GM18868 (cell line): ENCODE results near the gene NOS2.

Experiments
- ATAC-seq: cut with Tn5 transposase; IDR thresholded peaks from one replicate; pipeline ENCODE4 v1.9.1; 2021; ENCODE audit warnings: mild to moderate bottlenecking, moderate library complexity; ENCODE audit not compliant: unreplicated experiment

Gene NOS2

DNA sequence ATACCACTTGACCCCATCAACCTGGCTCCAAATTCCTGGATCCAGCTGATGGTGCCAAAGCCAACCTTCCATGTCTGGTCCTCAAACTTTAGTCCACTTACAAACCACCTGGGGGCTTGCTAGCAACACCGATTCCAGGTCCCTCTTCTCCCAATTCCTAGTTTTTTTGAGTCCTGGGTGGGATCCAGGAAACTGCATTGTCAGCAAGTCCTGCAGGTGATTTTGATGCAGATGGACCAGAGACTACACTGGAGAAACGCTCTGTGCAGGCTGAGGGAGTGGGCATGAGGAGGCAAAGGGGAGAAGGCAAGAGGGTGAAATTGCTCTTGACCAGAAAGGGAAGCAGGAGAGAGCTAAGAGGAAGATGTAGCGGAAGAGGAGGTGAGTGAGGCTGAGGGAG lies 21.0 kb upstream of the NOS2 start:
- ATAC-seq, result no peak

DNA sequence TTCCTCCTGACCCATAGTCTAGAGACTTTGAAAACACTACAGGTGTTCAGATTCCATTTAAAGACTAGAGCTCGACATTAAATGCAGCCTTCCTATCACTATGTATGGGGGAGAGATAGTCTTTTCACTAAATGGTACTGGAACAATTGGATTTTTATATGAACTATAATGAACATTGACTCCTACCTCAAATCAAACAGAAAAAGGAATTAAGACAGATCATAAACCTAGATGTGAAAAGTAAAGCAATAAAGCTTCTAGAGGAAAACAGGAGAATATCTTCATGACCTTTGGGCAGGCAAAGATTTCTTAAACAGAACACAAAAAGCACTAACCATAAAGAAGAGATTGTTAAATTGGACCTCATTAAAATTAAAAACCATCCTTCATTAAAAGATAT lies 18.8 kb upstream of the NOS2 start:
- ATAC-seq, result no peak

DNA sequence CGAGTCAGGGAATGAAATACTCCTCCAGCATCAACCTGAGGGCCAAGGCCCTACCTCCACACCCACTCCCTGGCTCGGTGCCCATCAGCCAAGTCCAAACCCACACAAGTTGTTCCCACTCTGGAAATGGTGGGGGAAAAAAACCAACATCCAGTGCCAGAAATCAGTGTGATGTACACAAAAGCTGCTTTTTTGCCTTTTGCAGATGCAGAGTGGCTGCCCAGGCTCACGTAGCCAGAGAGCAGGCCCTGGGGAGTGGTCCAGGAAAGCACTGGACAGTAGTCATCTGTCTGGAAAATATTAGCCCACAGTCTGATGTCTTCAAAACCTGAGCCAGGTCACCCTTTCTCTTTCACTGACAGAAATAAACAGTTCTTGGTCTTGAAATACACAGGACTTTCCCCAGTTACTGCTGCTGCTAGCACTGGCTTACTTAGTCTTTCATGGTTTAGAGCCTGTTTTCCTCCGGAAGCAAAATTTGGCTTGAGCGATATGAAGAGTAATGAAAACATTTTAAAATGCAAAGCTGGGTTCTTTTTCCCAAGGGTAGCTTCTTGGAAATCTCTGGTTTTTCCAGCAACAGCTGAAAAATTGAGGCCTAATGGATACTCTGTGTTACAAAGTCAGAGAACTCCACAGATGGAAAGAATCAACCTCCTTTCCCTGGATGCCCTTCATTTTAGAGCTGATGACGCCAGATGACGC lies 18.2 kb upstream of the NOS2 start:
- ATAC-seq, result no peak

DNA sequence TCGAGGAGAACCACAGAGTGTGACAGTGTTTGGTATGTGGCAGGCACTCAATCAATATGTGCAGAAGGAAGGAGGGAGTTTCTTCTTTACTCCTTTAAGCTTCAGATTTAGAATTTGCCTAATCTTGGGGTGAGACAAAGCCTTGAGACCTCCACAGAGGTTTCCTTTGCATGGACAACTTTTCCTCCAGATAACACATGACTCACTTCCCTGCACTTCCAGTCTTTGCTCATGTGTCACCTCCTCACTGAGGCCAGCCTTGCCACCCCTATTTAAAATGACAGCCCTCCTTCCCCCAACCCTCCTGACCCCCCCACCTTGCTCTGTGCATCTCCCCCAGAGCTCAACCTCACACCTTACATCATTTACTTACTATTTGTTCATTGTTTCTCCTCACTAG lies 17.4 kb upstream of the NOS2 start:
- ATAC-seq, result no peak

DNA sequence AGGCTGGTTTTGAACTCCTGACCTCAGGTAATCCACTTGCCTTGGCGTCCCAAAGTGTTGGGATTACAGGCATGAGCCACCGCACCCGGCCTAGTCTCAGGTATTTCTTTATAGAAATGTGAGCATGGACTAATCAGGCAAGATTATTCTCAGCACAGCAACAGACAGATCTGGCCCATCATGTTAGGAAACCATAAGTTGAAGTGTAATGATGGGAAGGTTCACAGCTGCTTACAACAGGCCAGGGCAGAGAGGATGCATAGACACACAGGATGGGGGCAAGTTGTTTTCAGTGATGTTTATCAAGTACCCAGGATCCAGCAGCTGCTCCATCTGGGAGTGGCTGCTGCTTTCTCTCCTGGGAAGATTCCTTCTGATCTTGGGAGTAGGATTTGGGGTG lies 16.6 kb upstream of the NOS2 start:
- ATAC-seq, result no peak

DNA sequence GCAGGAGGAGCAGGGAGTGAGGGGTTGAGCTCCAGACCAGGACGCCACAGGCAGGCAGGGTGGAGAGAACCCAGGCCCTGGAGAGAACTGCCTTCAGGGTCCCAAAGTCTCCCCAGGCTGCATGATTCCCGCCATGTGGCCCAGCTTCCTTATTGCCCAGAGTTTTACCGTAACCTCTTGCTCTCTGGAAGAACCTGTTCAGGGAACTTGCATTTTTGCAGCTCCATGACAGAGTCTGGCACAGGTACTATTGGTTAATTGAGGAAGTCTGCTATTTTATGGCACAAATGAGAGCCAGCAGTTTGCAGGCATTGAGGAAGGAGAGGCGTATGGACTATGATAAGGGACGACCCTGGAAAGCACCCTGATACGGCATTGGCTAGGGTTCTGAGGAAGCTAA lies 11.6 kb upstream of the NOS2 start:
- ATAC-seq, result no peak

DNA sequence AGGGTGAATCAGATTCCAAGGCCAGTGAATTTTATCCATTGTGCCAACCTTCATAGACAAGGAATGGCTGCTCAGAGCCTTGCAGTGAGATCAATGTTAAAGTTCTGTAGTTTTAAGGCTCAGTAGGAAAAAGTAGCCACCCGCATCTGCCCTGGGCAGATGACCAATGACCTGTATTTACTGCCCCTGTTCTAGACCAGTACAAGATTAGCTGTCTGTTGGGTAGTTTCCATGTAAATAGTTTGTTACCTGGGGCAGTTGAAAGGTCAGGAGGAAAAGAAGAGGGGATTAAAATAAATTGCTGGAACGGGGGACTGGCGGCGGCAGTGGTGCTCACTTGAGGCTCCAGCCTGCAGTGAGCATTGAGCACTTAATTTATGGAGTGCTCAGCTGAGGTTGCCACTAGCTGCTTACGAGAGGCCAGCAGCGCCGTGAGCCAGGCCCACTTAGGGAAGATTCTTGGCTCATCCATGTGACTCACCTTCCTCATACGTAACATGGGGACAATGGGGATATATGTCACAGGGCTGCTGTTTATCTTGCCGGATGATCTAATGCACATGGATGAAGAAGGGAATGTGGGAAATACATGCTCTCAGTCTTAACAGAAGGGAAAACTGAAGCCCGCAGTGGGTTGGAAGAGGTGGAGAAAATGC lies 10.7 kb upstream of the NOS2 start:
- ATAC-seq, result no peak

DNA sequence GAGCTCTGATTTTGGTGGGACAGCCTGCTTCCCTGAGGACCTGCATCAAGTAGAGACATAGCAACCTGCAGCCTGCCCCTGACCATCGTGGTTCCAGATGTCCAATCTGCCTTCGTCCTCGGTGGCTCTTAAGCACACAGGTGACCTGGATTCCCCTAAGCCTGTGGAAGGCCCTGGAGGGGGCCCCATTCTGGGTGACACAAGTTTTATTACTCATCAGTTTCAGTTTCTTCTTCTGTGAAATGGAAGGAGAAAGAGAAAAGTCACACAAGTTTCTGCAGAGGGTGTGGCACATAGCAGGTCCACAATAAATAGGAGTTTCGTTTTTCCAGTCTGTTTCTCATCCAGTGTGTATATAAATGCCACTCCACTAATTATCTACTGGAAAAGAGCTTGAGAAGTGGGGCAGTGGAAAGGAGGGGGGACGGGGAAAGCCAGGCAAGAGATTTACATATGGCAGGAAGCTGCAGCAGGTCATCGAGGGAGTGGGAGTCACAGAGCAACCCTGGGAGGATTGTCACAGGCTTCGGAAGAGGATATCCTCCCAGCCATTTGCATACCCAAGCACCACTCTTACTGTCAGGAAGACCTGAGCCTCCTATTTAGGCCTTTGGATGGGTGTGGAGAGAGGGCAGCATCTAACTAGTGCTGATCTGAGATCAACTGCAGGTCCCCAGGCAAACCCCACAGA lies 10.0 kb upstream of the NOS2 start:
- ATAC-seq, result peak; percentile 45

DNA sequence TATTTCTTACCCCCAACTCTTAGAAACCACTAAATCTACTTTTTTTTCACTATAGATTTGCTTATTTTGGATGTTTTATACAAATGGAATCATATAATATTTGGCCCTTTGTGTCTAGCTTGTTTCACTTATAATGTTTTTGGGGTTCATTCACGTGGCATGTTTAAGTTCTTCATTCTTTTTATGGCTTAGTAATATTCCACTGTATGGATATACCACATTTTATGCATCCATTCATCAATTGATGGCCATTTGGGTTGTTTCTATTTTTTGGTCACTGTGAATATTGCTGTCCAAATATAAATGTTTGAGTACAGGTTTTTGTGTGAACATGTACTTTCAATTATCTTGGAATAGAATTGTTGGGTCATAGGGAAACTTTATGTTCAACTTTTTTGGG lies 9.2 kb upstream of the NOS2 start:
- no peak for ATAC-seq

DNA sequence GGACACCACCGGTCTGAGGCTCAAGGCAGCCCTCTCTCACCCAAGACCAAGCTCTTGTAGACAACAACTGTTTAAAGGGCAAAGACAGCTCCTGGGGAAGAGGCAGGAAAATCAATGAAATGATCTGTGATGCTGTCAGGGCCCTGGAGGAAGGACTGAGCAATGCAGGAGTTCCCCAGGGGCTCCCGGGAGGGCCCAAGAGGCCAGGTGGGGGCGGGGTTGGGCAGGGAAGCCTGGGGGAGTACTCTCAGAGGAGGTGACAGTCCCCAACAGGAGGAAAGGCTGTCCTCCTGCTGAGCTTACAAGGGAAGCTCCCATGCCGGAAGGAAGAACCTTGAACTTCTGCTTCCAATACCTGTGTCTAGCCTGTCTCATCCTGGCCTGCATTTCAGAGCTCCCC lies 8.3 kb upstream of the NOS2 start:
- ATAC-seq, result no peak

DNA sequence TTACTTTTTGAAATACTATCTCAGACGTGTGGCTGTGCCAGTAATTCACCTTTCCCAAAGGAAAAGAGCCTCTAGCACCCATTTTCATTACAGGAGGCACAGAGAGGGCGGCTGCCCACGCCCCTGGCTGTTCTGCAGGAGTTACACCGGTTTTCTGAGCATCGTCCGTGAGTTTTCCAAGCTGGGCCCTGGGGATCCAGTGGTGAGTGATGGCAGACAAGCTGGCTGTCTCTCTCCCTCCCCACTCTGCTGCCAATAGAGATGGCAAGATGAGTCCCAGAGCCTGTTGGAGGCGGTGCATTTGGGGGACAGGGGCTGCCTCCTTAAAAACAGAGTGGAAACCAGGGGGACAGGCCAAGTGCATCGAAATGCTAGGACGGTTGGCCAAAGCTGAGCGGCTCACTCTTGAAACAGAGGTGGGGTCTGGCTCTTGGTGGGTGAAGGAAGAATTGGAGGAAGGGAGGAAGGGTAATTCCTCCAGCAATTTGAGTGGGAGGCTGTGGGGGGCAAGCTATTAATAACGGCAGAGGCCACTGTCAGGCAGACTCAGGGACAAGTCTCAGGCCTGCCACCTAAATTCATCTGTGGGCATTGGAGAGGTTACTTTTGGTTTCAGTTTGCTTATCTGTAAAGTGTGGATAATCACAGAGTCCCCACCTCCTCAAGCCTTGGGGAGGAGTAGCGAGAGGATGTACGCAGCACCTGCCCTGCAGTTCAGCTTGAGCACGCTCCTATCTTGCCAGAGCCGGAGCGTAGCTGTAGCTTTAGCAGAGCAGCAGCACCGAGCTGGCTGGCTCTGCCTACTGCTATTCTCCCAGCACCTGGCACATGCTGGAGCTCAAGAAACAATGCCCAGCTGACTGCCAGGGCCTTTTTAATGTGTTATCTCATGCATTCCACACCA lies 7.5 kb upstream of the NOS2 start:
- peak; percentile 76 for ATAC-seq

DNA sequence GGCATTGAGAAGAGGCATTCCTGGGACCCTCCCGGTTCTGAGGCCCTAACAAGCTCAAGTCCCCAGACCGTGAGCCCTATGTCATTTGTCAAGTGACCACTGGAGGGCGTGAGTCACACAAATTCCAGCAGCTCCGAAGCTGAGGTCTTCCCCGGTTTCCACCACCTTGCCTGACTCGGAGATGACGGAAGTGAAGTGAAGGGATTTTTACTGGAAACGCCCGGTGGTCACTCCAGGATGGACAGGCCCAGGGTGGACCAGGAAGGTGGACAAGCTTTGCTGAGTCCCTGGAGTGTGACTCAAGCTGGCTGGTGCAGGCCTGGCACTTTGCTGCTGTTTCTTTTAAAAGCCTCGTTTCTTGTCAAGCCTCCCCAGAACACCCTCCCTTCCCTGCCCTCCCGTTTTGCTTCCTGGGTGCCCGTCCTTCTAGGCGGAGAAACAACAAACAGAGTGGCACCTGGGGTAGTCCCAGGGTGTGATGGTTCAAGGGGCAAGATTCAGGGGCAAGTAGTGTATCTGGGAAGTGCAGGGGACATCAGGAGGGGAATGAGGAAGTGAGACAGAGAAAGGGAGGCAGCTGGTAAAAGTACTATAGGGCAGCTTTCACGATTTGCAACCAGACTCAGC lies 5.3 kb upstream of the NOS2 start:
- peak; percentile 44 for ATAC-seq

DNA sequence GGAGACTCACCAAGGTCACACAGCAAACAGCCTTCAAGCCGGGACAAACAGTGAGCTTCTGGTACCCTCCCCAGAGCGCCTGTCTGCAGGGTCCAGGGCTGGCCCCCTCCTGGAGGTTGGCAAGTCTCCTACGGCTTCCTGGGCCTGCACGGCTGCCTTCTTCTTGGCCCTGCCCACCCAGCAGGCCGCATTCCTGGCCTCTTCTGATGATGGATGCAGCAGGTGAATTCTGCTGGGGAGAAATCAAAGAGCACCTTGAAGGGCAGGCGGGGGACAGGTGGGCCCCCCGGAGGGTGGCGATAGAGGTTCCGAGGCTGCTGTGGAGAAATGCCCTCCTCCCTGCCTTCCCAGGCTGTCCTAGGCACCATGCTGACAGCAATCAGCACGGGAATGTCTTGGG lies 3.8 kb upstream of the NOS2 start:
- no peak for ATAC-seq

DNA sequence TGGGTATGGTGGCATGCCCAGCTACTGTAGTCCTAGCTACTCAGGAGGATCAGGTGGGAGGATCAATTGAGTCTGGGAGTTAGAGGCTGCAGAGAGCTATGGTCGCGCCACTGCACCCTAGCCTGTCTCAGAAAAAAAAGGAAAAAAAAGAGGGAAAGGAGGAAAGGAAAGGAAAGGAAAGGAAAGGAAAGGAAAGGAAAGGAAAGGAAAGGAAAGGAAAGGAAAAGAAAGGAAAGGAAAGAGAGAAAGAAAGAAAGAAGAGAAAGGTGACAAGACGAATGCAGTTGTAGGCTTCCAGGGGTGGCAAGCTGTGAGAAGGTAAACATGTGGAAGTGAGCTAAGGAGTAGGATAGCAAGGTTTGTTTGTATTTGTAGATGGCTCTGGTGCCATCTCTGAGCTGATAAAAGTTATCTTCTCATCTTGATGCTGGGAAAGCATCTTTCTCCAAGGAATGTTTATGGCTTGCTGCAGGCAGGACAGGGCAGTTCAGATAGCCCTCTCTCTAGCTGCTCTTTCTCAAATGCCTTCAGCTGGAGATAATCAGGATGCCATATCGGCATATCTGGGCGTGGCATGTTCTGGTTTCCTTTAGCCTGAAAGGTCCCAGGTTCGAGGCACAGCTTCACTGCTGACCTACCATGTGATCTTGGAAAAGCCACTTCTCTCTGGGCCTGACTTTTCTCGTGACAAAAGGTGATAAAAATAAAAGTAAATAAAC lies 2.8 kb upstream of the NOS2 start:
- no peak for ATAC-seq

DNA sequence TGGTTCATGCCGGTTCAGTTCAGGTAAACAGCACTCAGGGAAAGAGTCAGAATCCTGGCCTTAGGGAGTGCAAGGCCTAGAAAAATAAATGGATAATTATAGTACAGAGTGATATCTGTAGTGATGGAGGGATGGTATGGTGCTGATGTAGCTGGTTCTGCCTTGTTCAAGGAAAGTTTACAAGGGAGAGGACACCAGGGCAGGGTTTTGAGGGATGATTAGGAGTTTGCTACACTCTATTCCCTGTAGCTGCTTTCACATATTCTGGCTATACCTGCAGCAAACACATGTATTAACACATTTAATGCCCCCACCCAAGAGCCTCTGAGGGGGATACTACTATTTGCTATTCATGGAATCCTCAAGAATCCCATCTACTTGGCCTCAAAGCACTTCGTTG lies 1.7 kb upstream of the NOS2 start:
- no peak for ATAC-seq

DNA sequence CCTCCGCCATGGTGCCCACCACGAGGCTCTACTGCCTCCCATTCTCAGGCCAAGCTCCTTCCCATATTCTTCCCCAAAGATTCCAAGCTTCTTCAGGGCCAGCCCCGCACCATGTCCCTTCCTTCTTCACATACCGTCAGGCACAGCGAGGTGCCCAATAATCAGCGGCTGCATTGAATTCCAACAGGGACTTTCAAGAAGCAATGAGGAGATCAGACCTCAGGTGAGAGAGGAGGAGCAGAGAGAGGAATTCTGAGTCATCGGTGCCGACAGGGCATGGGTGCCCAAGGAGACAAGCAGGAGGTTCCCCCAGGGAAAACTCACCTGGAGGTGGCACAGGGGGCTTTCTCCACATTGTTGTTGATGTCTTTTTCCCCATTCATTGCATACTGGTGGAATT lies 2.0 kb downstream of the NOS2 start:
- ATAC-seq, result no peak

DNA sequence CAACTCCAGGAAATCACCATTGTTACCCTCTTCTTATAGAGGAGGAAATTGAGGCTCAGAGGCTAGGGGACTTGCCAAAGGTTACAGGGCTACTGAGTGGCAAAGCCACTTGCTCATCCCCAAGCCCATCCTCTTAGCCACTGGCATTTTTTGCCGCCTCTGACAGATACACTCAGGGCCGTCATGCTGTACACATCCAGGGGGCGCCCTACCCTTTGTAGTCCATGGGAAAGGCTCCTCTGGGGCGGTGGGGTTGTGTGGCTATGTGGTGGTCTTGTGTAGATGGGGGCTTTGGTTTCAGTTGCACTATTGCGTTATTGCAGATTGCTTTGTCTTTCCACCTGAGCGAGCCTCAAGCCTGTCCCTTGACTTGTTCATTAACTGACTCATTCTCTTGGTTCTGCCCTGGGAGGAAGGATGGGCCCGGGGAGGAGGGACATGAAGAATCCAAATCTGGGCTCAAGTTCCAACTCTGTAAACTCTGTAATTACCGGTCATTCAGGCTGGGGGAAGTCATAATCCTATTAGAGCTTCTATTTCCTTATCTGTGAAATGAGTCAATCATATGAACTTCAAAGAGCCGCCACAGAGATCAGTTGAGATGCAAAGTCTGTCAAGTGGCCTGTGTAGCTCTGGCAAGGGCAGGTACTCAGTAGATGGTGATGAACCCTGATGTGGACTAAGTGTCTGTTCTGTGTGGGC lies 2.8 kb downstream of the NOS2 start:
- no peak for ATAC-seq

DNA sequence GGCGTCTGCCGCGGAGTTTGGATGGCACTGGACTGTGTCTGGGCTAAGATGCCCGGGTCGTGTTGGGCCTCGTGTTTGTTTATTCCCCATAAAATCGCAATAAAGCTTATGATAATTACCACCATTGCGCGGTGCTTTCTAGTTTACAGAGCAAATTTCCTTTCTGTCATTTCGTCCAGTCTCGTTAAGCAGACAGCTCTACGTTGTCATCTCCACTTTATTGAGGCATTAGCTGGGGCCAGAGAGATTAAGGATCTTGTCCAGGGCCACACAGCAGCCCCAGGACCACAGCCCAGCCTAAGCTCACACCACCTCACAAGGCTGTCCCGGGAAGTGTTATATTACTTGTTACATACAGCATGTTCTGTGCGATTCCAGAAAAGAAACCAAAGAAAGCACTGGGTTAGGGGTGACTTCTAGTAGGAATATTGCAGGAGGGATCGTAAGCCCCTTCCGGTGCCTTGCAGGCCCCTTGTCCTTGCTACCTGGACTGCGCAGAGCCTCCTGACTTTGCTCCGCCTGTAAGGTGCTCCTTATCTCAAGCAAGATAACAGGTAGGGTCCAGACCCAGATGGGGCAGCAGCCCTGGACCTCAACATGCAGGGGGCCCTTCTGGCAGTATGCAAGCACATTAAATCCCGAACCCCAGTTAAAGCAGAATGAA lies 6.3 kb downstream of the NOS2 start:
- ATAC-seq, result no peak
